Spinal cord (tissue), 10 donors: ENCODE data around the gene NRL. TPM values are rescaled to one million over a fixed set of nuclear protein-coding genes. Genes with fewer than 3 reads are reported as not detected.
"Not testable (repeated sequence)": the region's sequence is repeated elsewhere in the genome, so short reads cannot be mapped to it uniquely, and the experiment has no call there.

Experiments
- DNase-seq, 6 donors: peaks; one replicate each; pipeline versions ENCODE4 v3.0.0 to v3.0.0-alpha.2; 2013 to 2015; ENCODE audit warnings: low spot score in 6 of 6, low read depth in 4 of 6
- H3K27ac ChIP-seq: one replicate; pipeline ENCODE4 v1.5.1; 2013; ENCODE audit warnings: low read depth, low read length, control low read depth
- H3K27me3 ChIP-seq: one replicate; pipeline ENCODE4 v1.6.1; 2013; ENCODE audit warnings: low read length; ENCODE audit not compliant: control insufficient read depth, insufficient read depth
- H3K36me3 ChIP-seq: one replicate; pipeline ENCODE4 v1.6.1; 2013; ENCODE audit warnings: low read length; ENCODE audit not compliant: control insufficient read depth, insufficient read depth
- H3K4me1 ChIP-seq: one replicate; pipeline ENCODE4 v1.6.1; 2013; ENCODE audit warnings: low read length; ENCODE audit not compliant: control insufficient read depth, insufficient read depth
- H3K4me3 ChIP-seq: one replicate; pipeline ENCODE4 v1.5.1; 2013; ENCODE audit warnings: low read depth, low read length, control low read depth
- H3K9me3 ChIP-seq: one replicate; pipeline ENCODE4 v1.6.1; 2013; ENCODE audit warnings: low read length; ENCODE audit not compliant: control insufficient read depth, insufficient read depth
- WGBS: methylation state at CpG from one replicate; pipeline ENCODE4 v1.1.5; 2013; ENCODE audit warnings: missing lambda C conversion rate; ENCODE audit not compliant: insufficient coverage; 5-methylcytosine and 5-hydroxymethylcytosine counted together
- polyA plus RNA-seq, 2 donors: library from polyadenylated mRNA; unstranded; fragments of 120-200 nt; gene quantifications; one replicate each; pipeline ENCODE4 v1.2.1, GENCODE V29; 2013; ENCODE audit not compliant: insufficient read length in 2 of 2
- total RNA-seq, 2 donors: library from RNA; depleted of rRNA in 1 of 2; stranded (reverse); fragments of 120-200 nt in 1 of 2; fragments of >200 nt in 1 of 2; gene quantifications; one replicate each; pipeline versions ENCODE4 v1.2.3 to v1.2.4, GENCODE V29; 2013 to 2014
- donor health status: healthy.

NRL gene
- total and polyA plus RNA-seq, 4 donors: 1.8 to 4.8 (median 2.9) TPM

DNA sequence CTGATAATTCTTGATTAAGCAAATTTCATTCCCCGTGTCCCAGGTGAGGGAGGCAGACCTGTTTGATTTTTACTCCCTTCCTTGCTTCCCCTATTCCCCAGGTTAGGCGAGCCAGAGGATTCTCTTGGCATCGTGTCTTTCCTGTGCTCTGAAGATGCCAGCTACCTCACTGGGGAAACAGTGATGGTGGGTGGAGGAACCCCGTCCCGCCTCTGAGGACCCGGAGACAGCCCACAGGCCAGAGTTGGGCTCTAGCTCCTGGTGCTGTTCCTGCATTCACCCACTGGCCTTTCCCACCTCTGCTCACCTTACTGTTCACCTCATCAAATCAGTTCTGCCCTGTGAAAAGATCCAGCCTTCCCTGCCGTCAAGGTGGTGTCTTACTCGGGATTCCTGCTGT is 64.0 kb downstream of the NRL start:
- H3K9me3 ChIP-seq, H3K4me3 ChIP-seq, H3K27me3 ChIP-seq, DNase-seq, H3K27ac ChIP-seq: not testable (repeated sequence)
- Histone ChIP-seq H3K36me3 (peaks cover 24% of the 10 kb centered on the region), H3K4me1 (peaks cover 25% of the 10 kb centered on the region)
- WGBS: no CpG with 5 or more reads among the region's 8 CpGs

DNA sequence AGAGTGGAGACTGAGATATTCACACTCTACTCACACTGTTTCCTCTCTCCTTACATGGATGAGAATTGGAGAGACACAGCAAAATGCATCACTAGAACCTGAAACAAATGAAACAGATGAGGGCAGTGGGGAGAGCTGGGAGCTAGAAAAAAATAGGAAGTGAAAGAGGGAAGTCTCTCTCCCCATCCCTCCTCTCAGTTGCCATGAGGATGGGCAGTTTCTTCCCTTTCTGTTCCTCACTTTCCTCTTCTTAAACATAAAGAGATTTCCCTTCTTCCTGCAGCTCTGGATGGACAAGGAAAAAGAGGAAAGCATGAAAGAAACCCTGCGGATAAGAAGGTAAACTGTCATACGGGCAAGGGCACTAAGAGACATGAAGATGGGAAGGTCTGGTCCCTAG is 65.7 kb downstream of the NRL start:
- not testable (repeated sequence) for H3K27me3 ChIP-seq, H3K36me3 ChIP-seq, H3K4me3 ChIP-seq, DNase-seq, H3K9me3 ChIP-seq, H3K27ac ChIP-seq
- no CpG with 5 or more reads among the region's 2 CpGs for WGBS
- peaks cover 23% of the 10 kb centered on the region for H3K4me1 ChIP-seq

DNA sequence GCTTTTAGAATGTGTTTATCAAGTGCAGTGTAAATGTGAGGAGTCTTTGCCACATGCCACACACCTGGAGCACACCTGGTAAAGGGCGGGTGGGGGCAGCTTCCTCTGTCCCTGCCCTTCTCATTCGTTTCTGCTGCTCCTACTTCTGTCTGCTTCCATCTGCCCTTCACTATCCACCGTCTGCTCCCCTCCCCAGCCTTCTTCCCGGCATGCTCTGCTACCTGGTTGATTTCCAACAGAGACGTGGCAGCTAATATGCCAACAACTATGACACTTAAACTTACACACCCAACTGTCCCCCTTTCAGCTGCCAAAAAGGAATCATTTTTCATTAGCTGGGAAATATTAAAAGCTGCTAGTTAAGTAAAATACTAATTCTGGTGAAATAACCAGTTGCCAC is 72.0 kb downstream of the NRL start:
- WGBS: 35% methylated on average over 4 of the region's 5 CpGs
- no peaks in the 10 kb centered on the region for H3K27me3 ChIP-seq
- no peak overlapping the region for H3K27ac ChIP-seq
- H3K9me3 ChIP-seq: no peaks in the 10 kb centered on the region
- no peaks in the 10 kb centered on the region for H3K4me1 ChIP-seq
- no peaks in the 10 kb centered on the region for H3K36me3 ChIP-seq
- H3K4me3 ChIP-seq: no peak overlapping the region
- peak in 1 of 6 donors; percentile 43 for DNase-seq

DNA sequence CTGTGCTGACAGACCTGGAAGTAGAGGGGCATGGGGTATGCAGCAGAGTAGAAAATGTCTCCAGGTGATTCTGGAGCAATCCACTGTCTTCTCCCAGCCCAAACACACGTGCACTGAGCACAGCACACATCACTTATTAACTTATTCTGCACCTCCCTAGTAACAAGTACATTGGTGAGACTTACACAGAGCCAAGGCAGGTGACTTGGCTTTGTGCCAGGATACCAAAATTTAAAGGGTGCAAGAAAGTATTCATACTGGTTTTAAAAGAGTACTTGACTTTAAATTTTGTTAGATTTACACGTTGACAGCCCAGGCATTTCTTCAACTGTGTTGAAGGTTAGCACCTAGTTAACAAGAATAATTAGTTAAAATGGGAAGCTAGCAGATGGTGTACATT is 74.1 kb downstream of the NRL start:
- WGBS: 57% methylated on average over 2 of the region's 2 CpGs
- peaks cover 7% of the 10 kb centered on the region for H3K4me1 ChIP-seq
- H3K27ac ChIP-seq: no peak overlapping the region
- no peak overlapping the region for H3K4me3 ChIP-seq
- H3K27me3 ChIP-seq: no peaks in the 10 kb centered on the region
- DNase-seq: no peak
- no peaks in the 10 kb centered on the region for H3K9me3 ChIP-seq
- no peaks in the 10 kb centered on the region for H3K36me3 ChIP-seq

DNA sequence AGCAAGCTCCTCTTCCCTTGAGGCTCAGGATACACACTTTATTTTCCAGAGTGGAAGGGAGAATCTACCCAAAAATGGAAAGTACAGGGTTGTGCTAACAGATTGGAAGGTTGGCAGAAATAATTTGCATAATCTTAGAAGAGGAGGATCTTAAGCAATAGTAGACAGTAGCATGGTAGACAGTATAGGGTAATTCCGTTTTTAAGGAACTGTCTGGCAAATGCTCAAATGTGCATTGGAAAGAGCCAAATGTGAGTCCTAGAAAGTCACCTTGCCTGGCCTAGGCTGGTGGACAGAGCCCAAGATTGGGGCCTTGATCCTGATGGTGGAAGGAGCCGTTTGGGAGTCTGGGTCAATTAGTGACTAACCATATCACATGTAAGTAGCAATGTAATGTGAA is 76.1 kb downstream of the NRL start:
- no peak for DNase-seq
- 93% methylated on average over 1 of the region's 2 CpGs for WGBS

DNA sequence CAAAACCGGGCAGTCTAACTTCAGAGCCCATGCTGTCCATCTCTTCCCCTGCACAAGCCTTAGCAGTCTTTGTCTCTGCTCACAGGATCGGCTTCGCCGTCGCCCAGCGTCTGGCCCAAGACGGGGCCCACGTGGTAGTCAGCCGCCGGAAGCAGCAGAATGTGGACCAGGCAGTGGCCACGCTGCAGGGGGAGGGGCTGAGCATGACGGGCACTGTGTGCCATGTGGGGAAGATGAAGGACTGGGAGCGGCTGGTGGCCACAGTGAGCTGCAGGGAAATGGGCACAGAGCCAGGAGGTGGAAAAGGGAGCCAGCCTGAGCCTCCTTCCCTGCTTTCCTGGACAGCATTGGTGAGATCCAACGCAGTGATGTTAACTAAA is 77.1 kb downstream of the NRL start:
- Histone ChIP-seq H3K36me3 (no peaks in the 10 kb centered on the region), H3K4me1 (peaks cover 7% of the 10 kb centered on the region), H3K27ac (no peak overlapping the region), H3K9me3 (no peaks in the 10 kb centered on the region), H3K4me3 (no peak overlapping the region), H3K27me3 (no peaks in the 10 kb centered on the region)
- WGBS: 58% methylated on average over 13 of the region's 14 CpGs
- DNase-seq: peak in 1 of 6 donors; percentile 14

More for the DNA sequence above, 76.1 kb downstream of the NRL start:
- Histone ChIP-seq H3K27ac (no peak overlapping the region), H3K4me3 (no peak overlapping the region), H3K9me3 (no peaks in the 10 kb centered on the region), H3K4me1 (peaks cover 7% of the 10 kb centered on the region), H3K36me3 (no peaks in the 10 kb centered on the region), H3K27me3 (no peaks in the 10 kb centered on the region)

DNA sequence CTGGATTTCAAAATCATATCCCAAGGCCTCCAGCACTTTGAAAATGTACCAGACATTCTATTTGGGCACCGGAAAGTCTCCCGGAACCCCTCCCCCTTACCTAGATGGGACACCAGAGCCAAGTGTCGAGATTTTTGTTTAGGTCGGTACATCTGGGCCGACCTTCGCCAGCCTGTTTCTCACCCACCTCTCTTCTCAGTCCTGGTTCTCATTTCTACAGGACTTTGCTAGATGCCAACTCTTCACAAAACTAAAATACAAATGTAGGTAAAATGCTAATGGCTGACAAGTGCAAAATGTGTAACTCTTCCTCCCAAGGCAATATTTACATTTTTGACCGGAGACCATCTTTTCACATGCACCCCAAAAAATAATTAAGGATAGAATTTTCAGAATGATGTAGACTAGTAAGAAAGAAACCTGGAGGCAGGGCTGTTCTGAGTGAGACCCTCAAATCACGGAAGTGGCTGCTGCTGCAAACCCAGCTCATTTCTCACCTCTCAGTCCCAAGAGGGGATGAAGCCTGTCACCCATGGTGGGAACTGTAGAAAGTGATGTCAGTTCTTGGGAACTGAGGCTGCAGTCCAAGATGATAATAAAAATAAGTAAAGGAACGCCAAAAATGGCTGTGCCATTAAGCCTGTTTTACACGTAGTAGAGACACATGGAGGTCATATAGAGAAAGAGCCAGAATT is 77.6 kb downstream of the NRL start:
- not testable (repeated sequence) for H3K27me3 ChIP-seq, H3K36me3 ChIP-seq, H3K4me1 ChIP-seq, DNase-seq, H3K9me3 ChIP-seq
- WGBS: 31% methylated on average over 4 of the region's 10 CpGs
- H3K27ac ChIP-seq: peak overlapping the region; percentile 71
- H3K4me3 ChIP-seq: peak overlapping the region; percentile 49

DNA sequence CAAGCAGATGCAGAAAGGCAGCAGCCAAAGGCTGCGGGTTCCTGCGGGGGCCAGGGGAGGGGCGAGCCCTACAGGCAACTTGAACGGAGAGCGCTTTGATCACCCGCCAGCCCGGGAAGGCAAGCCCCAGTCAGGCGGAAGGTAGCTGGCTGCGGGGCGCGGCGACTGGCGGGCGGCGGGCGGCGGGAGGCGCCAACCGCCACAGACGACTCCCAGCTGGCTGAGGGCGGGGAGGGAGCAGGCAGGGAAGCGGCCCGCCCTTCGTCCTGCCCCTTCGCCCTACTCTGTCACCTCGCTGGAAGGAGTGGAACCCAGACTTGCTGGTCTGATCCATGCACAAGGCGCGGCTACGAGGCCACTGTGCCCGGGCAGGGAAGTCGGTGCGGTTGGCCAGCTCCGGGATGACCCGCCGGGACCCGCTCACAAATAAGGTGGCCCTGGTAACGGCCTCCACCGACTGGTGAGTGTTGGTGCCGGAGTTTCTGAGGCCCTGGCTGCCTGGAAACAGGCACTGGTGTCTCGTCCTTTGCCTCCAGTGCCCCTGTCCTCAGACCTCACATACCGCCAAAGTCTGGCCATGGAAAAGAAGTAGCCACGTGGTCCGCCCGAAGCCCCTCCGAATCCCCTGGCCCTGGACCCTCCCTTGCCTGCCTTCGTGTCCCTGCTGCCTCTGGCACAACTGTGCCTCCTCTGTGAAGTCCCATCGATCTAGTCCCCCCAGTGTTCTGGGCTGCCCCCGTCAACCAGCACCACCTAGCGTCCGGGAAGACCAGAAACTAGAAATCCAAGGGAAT is 78.4 kb downstream of the NRL start:
- under 1% methylated on average over 50 of the region's 50 CpGs for WGBS
- DNase-seq: peak in 4 of 6 donors; percentile 36 to 87 (median 66)
- Histone ChIP-seq H3K27me3 (no peaks in the 10 kb centered on the region), H3K27ac (peak overlapping the region; percentile 71), H3K36me3 (no peaks in the 10 kb centered on the region), H3K9me3 (no peaks in the 10 kb centered on the region), H3K4me3 (peak overlapping the region; percentile 49), H3K4me1 (peaks cover 7% of the 10 kb centered on the region)

DNA sequence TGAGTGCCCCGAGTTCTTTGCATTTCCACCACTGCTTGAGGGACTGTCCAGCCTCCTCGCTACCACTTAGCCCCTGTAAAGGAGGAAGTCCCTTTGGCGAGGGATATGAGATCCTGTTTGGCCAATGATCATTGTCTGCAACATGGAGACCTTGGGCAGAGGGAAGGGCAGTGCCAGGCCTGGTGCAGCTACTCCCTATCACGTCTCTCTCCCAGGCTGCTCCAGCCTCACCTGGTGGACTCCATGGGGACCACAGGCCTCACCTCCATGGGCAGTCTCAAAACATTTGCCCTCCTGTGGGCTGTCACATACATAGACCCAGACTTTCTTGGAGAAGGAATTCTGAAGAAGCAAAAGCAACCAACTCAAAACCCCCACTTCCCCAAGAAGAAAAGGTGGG is 79.0 kb downstream of the NRL start:
- H3K4me3 ChIP-seq: peak overlapping the region; percentile 49
- not testable (repeated sequence) for H3K9me3 ChIP-seq, H3K27me3 ChIP-seq, H3K36me3 ChIP-seq, H3K27ac ChIP-seq, DNase-seq, H3K4me1 ChIP-seq
- 33% methylated on average over 1 of the region's 4 CpGs for WGBS
